DMS53 treated with DMSO at 0.1 percent for 48 hours (cell line): ENCODE results near the gene PRMT7.

Source experiments
- DNase-seq: peaks from one replicate; lab custom pipeline; 2025; ENCODE audit not compliant: unreplicated experiment; lab: John Stamatoyannopoulos, UW

Gene PRMT7

DNA sequence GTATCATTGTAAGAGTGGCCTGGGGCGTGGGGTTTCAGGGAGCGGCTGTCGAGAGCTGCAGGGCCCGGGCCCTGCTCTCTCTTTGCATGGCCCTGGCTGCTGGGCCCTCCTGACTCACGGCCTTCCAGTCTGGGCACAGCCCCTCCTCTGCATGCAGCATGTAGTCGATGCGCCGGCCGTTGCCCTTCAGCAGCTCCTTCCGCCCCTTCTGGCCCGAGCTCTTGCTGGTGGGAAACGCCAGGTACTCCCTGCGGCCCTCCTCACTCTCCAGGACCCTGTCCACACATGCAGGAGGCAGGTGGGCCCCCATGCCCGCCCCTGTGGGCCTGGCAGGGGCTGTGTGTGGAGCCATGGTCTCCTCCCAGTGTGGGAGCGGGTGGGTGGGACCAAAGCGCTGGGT lies 50.7 kb downstream of the PRMT7 start:
- DNase-seq, result no peak

DNA sequence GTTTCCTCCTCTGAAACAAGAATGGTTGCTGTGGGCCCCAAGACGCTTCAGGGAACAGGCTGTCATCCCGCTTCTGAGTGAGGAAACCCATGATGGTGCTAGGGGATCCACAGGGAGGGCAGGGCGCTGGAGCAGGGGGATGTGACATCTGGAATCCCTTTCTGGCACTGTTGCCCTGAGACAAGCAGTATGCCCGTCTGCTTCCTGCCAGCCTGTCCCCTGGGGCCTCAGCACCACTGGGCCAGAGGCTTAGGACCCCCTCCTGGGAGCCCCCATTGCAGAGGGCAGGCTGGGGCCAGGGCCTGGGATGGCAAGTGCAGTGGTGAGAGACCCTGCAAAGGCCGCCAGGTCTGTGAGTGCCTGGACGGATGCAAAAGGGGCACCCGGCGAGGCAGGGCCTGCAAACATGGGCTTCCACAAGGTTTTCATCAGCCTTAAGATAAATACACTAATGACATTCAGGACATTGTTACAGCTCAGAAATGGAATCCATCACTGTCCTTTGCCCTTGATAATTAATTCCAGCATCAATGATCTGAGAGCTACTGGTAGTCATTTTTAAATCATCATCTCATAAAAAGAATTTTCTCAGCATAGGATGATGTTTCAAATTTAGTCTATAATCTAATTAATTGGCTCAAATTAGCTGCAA lies 51.6 kb downstream of the PRMT7 start:
- no peak for DNase-seq

- no peak for DNase-seq
Measured at GRCh38 chr16:68362947-68363657, 52.3 kb downstream of the PRMT7 start.

DNA sequence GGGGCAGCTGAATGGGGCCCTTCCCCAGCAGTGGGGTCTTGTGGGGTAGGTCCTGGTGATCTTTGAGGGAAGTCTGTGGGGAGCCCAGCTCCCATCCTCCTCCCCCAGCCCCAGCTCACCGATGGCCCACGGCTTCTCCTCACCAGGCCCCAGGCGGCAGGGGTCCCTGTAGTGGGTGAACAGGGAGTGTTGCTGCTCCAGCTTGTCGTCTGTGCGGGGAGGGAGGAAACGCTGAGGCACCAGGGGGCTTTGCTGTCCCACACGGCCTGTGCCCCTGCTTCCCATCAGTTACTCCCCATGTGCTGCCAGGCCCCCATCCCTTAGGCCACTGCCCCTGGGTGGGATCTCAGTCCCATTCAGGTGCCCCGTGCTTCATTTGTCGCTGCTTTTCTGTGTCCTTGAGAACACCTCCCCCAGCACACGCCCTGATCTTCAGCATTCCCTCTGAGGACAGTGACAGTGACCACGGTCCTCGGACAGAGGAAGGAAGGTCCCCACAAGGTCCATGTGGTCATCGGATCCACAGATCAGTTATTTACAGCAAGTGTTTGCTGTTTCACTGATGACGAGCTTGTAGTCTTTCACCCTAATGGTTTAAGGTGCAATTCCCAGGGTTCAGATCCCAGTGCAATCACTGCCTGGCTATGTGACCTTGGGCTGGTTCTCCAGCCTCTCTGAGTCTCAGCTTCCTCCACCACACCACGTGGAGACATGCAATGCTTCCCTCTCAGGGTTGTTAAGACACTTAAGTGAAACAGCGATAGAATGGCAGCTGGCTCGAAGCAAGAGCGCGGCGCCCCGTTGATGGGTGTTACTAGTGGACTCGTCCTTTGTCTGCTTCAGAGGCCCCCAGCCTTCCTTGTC lies 53.1 kb downstream of the PRMT7 start:
- no peak for DNase-seq

DNA sequence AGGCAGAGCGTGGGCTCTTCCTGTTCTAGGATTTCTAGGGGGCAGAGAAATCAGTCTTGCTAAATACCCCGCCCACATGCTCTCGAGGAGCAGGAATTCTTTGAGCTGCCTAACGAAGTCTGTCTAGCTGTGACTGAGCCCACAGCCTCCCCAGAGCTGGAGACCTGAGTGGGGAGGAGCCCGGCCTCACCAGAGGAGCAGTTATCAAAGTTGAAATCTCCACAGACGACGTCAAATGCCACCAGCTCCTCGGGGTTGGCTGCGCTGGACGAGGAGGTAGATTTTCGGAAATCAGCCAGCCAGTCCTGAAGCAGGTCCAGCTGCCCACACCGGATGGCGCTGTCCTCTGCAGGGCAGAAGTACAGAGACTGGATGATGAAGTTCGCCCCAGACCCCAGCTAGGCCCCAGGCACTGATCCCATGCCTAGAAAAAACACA lies 53.8 kb downstream of the PRMT7 start:
- DNase-seq, result no peak

GRCh38 chr16:68365167-68365817 lies 54.5 kb downstream of the PRMT7 start:
- DNase-seq, result no peak

GRCh38 chr16:68366062-68366461 lies 55.2 kb downstream of the PRMT7 start:
- DNase-seq, result no peak

GRCh38 chr16:68367030-68367429 lies 56.2 kb downstream of the PRMT7 start:
- no peak for DNase-seq

DNA sequence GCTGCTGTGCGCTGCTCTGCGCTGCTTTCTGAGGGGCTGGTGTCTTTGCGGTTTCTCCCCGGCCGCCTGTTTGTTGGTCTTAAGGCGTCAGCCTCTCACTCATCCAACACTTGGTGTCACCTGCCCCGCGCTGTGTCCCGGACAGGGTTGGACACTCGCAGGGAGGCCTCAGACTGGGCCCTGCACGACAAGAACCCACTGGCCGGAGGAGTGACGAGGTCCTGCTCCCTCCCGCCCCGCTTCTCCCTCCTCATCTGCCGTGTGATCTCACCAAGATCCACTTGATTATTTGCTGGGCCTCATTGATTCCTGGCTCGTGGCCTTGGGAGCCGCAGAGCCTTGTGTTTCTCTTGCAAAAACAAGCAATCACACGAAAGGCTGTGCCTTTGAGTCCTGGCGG lies 56.6 kb downstream of the PRMT7 start:
- DNase-seq, result no peak

GRCh38 chr16:68367891-68368290 lies 57.1 kb downstream of the PRMT7 start:
- DNase-seq, result no peak

- no peak for DNase-seq
Measured at GRCh38 chr16:68368301-68368888, 57.6 kb downstream of the PRMT7 start.

GRCh38 chr16:68369168-68369567 lies 58.3 kb downstream of the PRMT7 start:
- no peak for DNase-seq

DNA sequence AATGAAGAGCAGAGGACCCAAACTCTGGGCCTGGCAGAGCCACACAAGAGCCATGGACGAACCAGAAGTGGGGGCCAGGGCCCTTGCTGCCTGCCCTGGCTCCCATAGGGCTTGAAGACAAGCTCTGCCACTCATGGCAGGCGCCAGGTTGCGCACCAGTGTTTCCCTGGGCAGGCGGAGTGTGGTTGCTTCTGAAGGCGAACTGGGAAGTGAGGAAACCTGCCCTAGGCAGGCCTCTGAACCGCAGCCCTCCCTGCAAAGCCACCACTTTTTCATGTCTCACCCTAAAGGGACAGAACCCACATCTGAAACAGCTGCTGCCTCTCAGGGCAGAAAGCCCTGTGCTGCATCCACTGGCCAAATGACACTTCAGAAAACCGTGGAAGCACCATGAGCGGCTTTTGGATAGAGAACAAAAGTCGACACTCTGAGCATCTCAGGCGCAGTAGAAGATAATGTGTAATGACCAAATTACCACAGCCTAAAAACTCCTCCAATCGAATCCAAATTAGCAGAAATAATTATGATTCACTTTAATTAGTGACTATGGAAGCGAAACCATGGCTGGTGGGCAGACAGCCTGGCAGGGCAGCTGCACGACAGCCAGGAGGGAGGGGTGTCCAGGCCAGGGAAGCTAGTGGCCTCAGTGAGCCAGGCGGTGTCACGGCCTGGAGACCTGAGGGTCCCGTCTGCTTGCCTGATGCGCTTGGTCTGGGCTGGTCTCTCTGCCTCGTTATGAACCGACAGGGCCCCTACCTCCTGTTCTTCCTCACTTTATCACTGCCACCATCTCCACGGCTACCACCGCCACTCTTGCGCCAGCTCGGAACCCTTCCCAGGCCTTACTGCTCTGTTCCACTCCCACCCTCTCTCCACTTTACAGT lies 59.1 kb downstream of the PRMT7 start:
- DNase-seq, result no peak

DNA sequence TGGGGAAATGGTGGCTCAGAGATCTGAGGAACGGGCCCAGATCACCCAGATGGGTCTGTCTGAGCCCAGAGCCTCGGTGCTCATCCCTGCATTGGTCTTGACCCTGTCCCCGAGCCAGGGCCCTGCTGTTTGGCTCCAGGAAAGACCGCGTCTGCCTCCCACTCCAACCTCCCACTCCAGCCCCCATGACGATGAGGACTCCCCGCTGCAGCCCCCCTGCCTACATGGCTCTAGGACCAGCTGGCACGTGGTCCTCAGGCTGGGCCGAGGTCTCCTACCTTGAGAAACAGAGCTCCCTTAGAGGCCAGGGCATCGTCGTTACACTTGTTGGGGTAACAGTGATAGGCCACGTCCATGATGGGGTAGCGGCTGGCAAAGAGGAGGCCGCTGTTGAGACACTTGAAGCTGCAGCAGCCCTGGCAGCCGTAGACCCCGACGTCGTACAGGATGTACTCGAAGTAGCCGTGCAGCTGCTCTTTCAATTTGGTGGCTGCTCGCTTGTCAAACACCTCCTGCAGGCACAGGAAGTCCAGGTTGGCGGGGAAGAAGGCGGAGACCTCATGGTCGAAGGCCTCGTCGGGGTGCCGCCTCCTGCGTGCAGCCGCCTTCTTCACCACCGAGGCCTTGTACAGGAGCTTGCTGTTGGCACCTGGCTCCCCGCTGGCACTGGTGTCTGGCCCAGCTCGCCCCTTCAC lies 59.9 kb downstream of the PRMT7 start:
- no peak for DNase-seq

DNA sequence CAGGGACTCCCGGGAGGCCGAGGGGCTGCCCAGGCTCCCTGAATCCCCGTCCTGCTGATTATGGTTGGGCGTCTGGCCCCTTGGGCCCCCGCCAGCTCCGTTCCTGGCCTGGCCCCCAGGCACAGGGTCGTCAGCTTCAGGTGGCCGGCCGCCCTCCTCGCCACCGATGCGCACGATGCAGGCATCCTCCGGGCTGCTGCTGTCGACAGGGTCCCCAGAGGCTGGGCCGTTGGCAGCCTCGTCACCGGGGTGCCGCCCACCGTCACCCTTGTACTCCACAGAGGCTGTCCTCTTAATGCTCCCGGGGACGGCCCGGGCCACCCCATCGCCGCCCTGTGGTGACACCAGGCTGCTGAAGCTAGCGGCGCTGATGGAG lies 60.4 kb downstream of the PRMT7 start:
- no peak for DNase-seq

GRCh38 chr16:68371706-68372380 lies 61.0 kb downstream of the PRMT7 start:
- no peak for DNase-seq

DNA sequence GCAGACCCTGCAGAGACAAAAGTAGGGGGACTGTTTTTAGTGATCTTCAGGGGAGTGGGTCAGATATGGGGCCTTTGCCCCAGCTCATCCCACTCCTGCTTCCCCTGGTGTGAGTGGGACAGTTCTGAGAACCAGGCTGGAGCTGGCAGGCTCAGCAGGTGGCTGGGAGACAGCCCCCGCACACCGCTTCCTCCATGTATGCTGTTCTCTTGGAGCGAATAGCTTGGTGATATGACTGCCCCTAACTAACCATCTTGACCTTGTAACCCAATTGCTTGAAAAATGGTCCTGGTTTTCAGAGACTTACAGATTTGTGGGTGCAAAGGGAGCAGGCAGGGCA lies 61.5 kb downstream of the PRMT7 start:
- DNase-seq, result no peak

DNA sequence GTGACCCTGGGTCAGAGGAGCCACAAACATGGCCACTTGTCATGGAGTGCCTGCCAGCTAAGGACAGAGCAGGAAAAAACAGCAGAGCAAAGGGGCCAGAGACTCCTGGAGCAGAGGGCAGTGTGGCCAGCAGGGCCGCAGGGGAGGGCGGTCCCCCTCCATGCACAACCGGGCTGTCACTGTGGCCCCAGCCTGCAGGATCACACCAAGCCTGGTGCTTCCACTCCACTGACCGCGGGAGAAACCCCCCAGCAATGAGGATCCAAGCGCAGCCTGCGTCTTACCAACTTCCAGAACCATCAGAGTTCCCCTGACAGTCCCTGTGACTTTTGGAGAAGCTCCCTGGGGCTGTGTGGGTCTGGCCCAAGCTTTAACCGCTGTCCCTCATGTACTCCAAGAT lies 62.0 kb downstream of the PRMT7 start:
- no peak for DNase-seq
